SK-N-SH (cell line): ENCODE results near the gene FAM171A2. TPM values are rescaled to one million over a fixed set of nuclear protein-coding genes. Genes with fewer than 3 reads are reported as not detected.

Source experiments
- CTCF ChIA-PET: fragments of 300-600, 350-600 bp; formaldehyde crosslinking; extraction: SDS; loops from one replicate; lab custom pipeline; 2021; lab: Yijun Ruan, JAX
- POLR2A ChIA-PET: fragments of 350-600 bp; sonication (Branson Sonifier 250); formaldehyde crosslinking; extraction: SDS; loops from one replicate; lab custom pipeline; 2020; ENCODE audit warnings: antibody characterized with exemption, inconsistent platforms; lab: Yijun Ruan, JAX
- DNase-seq: peaks from one replicate; pipeline ENCODE4 v3.0.0; 2012
- H2AFZ ChIP-seq: fragments of 200-600 bp; sonication (generic); 2 replicates; pipeline ENCODE4 v1.8.1; 2016; ENCODE audit warnings: antibody characterized with exemption, mild to moderate bottlenecking, low read depth
- H3F3A ChIP-seq: fragments of 200-600 bp; sonication (generic); replicated peaks from 2 replicates; pipeline ENCODE3; 2016; ENCODE audit warnings: antibody characterized with exemption, mild to moderate bottlenecking; ENCODE audit not compliant: insufficient read depth
- H3K27ac ChIP-seq, 2 experiments: fragments of 200-500 bp in 1 of 2; fragments of 200-600 bp in 1 of 2; sonication (Bioruptor generic) in 1 of 2; sonication (generic), shearing (Covaris generic) in 1 of 2; 2 replicates each; pipeline versions ENCODE4 v1.5.1 to v1.6.1; 2014 to 2016; ENCODE audit warnings: low read depth in 2 of 2, inconsistent platforms in 1 of 2, low read length in 1 of 2, mild to moderate bottlenecking in 1 of 2, mixed read lengths in 1 of 2
- H3K27me3 ChIP-seq: fragments of 200-600 bp; sonication (generic), shearing (Covaris generic); 2 replicates; pipeline ENCODE4 v1.6.1; 2016; ENCODE audit warnings: mixed run types; ENCODE audit not compliant: insufficient read depth
- H3K36me3 ChIP-seq, 2 experiments: fragments of 200-500 bp in 1 of 2; fragments of 200-600 bp in 1 of 2; sonication (Bioruptor generic) in 1 of 2; sonication (generic) in 1 of 2; replicated peaks in 1 of 2; 2 replicates each; pipeline versions ENCODE3 to v1.5.1; 2014 to 2016; ENCODE audit warnings: low read length in 1 of 2, mild to moderate bottlenecking in 1 of 2; ENCODE audit not compliant: insufficient read depth in 2 of 2, control insufficient read depth in 1 of 2
- H3K4me1 ChIP-seq, 2 experiments: fragments of 200-500 bp in 1 of 2; fragments of 200-600 bp in 1 of 2; sonication (Bioruptor generic) in 1 of 2; sonication (generic), shearing (Covaris generic) in 1 of 2; 2 replicates each; pipeline versions ENCODE4 v1.5.1 to v1.6.1; 2014 to 2016; ENCODE audit warnings: low read depth in 1 of 2, low read length in 1 of 2, mixed run types in 1 of 2; ENCODE audit not compliant: insufficient read depth in 2 of 2, control insufficient read depth in 1 of 2
- H3K4me2 ChIP-seq: fragments of 200-600 bp; sonication (generic), shearing (Covaris generic); 2 replicates; pipeline ENCODE4 v1.6.1; 2017; ENCODE audit warnings: mixed run types
- H3K4me3 ChIP-seq, 2 experiments: fragments of 200-500 bp in 1 of 2; fragments of 200-600 bp in 1 of 2; sonication (Bioruptor generic) in 1 of 2; sonication (generic), shearing (Covaris generic) in 1 of 2; 2 replicates each; pipeline versions ENCODE4 v1.5.1 to v1.8.1; 2014 to 2016; ENCODE audit warnings: low read depth in 2 of 2, inconsistent platforms in 1 of 2, low read length in 1 of 2, mild to moderate bottlenecking in 1 of 2, mixed read lengths in 1 of 2, moderate library complexity in 1 of 2
- H3K79me2 ChIP-seq: fragments of 200-600 bp; sonication (generic); 2 replicates; pipeline ENCODE4 v1.8.1; 2017; ENCODE audit warnings: mild to moderate bottlenecking; ENCODE audit not compliant: insufficient read depth
- H3K9ac ChIP-seq: fragments of 200-600 bp; sonication (generic); 2 replicates; pipeline ENCODE4 v1.6.1; 2017; ENCODE audit warnings: mixed run types
- H3K9me2 ChIP-seq: fragments of 200-600 bp; sonication (generic); 2 replicates; pipeline ENCODE4 v1.6.1; 2017; ENCODE audit warnings: mixed run types
- H3K9me3 ChIP-seq: fragments of 200-600 bp; sonication (generic); 2 replicates; pipeline ENCODE4 v1.6.1; 2017; ENCODE audit warnings: mixed run types, mild to moderate bottlenecking, moderate library complexity
- H4K20me1 ChIP-seq: fragments of 200-600 bp; sonication (generic); 2 replicates; pipeline ENCODE4 v1.6.1; 2017; ENCODE audit warnings: mild to moderate bottlenecking, mixed run types; ENCODE audit not compliant: insufficient read depth
- ELF1 ChIP-seq: IDR thresholded peaks from 2 replicates; pipeline ENCODE4 v1.4.0; 2012
- GATA2 ChIP-seq: sonication (generic); formaldehyde crosslinking; IDR thresholded peaks from 2 replicates; pipeline ENCODE4 v1.5.0; 2020; ENCODE audit warnings: mild to moderate bottlenecking, missing genetic modification reagents
- NFIC ChIP-seq: IDR thresholded peaks from 2 replicates; pipeline ENCODE4 v1.4.0; 2012; ENCODE audit warnings: borderline replicate concordance
- NRF1 ChIP-seq: IDR thresholded peaks from 2 replicates; pipeline ENCODE4 v1.6.1; 2012; ENCODE audit warnings: low read depth, mild to moderate bottlenecking, low read length
- RCOR1 ChIP-seq: fragments of 150-350 bp; IDR thresholded peaks from 2 replicates; pipeline ENCODE4 v1.6.1; 2017; ENCODE audit warnings: antibody characterized with exemption, low read length
- RFX5 ChIP-seq: IDR thresholded peaks from 2 replicates; pipeline ENCODE4 v1.6.1; 2012; ENCODE audit warnings: mild to moderate bottlenecking, improper control_type of control experiment, low read length
- RXRA ChIP-seq: IDR thresholded peaks from 2 replicates; pipeline ENCODE4 v1.4.0; 2012; ENCODE audit warnings: low read depth, mild to moderate bottlenecking, borderline replicate concordance
- TEAD4 ChIP-seq: IDR thresholded peaks from 2 replicates; pipeline ENCODE4 v1.4.0; 2012; ENCODE audit warnings: mild to moderate bottlenecking, borderline replicate concordance; ENCODE audit not compliant: insufficient read depth
- YY1 ChIP-seq: IDR thresholded peaks from 2 replicates; pipeline ENCODE4 v1.4.0; 2012; ENCODE audit warnings: low read depth, mild to moderate bottlenecking
- WGBS: methylation state at CpG from one replicate; pipeline ENCODE4 v1.1.6; 2017; ENCODE audit warnings: low lambda C conversion rate; 5-methylcytosine and 5-hydroxymethylcytosine counted together
- polyA plus RNA-seq, 3 experiments: library from polyadenylated mRNA; depleted of rRNA; stranded (reverse); fragments of >200 nt; gene quantifications; 2 replicates each; pipeline ENCODE4 v1.2.3, GENCODE V29; 2012
- TF ChIP-seq, protein P1 (sequence below): IDR thresholded peaks from 2 replicates; pipeline ENCODE4 v1.4.0; 2012; ENCODE audit warnings: low read depth, borderline replicate concordance
- TF ChIP-seq, protein P2 (sequence below): IDR thresholded peaks from 2 replicates; pipeline ENCODE4; 2012
- TF ChIP-seq, protein P3 (sequence below): IDR thresholded peaks from 2 replicates; pipeline ENCODE4 v1.6.1; 2012; ENCODE audit warnings: mild to moderate bottlenecking, low read depth, low read length, moderate library complexity
- TF ChIP-seq, protein P4 (sequence below): IDR thresholded peaks from 2 replicates; pipeline ENCODE4 v1.4.0; 2012; ENCODE audit warnings: low read depth, borderline replicate concordance

FAM171A2 gene
- polyA plus RNA-seq, 1 of the 3 experiments (the other 2 are of a cell fraction), result 4.9 TPM

DNA sequence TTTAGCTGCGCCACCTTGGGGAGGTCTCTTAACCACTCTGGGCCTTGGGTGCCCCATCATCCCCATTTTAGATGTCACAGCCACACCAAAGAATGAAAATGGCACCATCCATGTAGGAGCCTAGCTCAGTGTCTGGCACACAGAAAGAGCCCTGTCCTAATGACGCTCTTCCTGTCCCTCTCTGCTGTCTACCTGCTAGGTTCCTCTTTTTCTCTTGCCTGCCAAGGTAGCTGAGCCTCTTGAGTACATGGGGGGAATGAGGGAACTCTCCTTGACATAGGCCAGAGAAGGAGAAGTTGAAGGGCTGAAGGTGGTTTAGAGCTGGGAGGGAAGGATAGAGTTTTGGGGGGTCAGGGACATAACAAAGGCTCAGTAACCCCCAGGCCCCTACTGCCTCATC, 53.5 kb downstream of the FAM171A2 start:
- no peak for DNase-seq
- ChIA-PET POLR2A (interaction anchor here (1.0 to 4.4 kb wide), 4 partner anchors 10 to 111 kb away, joined by 3 to 34 read pairs (median 22); partner anchors contain the start of gene SLC25A39), CTCF (interaction anchor here (1.1 to 5.7 kb wide), 7 partner anchors 14 to 124 kb away, joined by 3 to 37 read pairs (median 6); partner anchors contain the start of genes GRN, SLC25A39 and UBTF)
- Histone ChIP-seq H3F3A (no peaks in the 10 kb centered on the region), H3K9ac (no peak overlapping the region), H3K4me3 (no peak overlapping the region), H3K27ac (no peak overlapping the region), H3K4me2 (no peak overlapping the region), H3K4me1 (peaks cover 0 to 31% of the 10 kb centered on the region in 2 experiments; a peak in 1 of 4 replicates), H2AFZ (no peak overlapping the region), H3K36me3 (no peaks in the 10 kb centered on the region), H3K79me2 (no peaks in the 10 kb centered on the region), H4K20me1 (no peaks in the 10 kb centered on the region), H3K9me2 (no peaks in the 10 kb centered on the region), H3K9me3 (no peaks in the 10 kb centered on the region), H3K27me3 (no peaks in the 10 kb centered on the region)
- WGBS, result 74% methylated on average over 2 of the region's 2 CpGs
- TF ChIP-seq ELF1, result no peak
- TF ChIP-seq RFX5, result no peak
- TF ChIP-seq RCOR1, result no peak
- no peak for TF ChIP-seq TEAD4
- no peak for TF ChIP-seq YY1
- TF ChIP-seq, protein P1, sequence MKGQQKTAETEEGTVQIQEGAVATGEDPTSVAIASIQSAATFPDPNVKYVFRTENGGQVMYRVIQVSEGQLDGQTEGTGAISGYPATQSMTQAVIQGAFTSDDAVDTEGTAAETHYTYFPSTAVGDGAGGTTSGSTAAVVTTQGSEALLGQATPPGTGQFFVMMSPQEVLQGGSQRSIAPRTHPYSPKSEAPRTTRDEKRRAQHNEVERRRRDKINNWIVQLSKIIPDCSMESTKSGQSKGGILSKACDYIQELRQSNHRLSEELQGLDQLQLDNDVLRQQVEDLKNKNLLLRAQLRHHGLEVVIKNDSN, result no peak
- TF ChIP-seq NFIC, result no peak
- no peak for TF ChIP-seq NRF1
- TF ChIP-seq, protein P2, sequence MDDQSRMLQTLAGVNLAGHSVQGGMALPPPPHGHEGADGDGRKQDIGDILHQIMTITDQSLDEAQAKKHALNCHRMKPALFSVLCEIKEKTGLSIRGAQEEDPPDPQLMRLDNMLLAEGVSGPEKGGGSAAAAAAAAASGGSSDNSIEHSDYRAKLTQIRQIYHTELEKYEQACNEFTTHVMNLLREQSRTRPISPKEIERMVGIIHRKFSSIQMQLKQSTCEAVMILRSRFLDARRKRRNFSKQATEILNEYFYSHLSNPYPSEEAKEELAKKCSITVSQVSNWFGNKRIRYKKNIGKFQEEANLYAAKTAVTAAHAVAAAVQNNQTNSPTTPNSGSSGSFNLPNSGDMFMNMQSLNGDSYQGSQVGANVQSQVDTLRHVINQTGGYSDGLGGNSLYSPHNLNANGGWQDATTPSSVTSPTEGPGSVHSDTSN, result no peak
- TF ChIP-seq RXRA, result no peak
- no peak for TF ChIP-seq GATA2 (CRISPR knock-in tag)
- TF ChIP-seq, protein P3, sequence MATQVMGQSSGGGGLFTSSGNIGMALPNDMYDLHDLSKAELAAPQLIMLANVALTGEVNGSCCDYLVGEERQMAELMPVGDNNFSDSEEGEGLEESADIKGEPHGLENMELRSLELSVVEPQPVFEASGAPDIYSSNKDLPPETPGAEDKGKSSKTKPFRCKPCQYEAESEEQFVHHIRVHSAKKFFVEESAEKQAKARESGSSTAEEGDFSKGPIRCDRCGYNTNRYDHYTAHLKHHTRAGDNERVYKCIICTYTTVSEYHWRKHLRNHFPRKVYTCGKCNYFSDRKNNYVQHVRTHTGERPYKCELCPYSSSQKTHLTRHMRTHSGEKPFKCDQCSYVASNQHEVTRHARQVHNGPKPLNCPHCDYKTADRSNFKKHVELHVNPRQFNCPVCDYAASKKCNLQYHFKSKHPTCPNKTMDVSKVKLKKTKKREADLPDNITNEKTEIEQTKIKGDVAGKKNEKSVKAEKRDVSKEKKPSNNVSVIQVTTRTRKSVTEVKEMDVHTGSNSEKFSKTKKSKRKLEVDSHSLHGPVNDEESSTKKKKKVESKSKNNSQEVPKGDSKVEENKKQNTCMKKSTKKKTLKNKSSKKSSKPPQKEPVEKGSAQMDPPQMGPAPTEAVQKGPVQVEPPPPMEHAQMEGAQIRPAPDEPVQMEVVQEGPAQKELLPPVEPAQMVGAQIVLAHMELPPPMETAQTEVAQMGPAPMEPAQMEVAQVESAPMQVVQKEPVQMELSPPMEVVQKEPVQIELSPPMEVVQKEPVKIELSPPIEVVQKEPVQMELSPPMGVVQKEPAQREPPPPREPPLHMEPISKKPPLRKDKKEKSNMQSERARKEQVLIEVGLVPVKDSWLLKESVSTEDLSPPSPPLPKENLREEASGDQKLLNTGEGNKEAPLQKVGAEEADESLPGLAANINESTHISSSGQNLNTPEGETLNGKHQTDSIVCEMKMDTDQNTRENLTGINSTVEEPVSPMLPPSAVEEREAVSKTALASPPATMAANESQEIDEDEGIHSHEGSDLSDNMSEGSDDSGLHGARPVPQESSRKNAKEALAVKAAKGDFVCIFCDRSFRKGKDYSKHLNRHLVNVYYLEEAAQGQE, result no peak
- TF ChIP-seq, protein P4, sequence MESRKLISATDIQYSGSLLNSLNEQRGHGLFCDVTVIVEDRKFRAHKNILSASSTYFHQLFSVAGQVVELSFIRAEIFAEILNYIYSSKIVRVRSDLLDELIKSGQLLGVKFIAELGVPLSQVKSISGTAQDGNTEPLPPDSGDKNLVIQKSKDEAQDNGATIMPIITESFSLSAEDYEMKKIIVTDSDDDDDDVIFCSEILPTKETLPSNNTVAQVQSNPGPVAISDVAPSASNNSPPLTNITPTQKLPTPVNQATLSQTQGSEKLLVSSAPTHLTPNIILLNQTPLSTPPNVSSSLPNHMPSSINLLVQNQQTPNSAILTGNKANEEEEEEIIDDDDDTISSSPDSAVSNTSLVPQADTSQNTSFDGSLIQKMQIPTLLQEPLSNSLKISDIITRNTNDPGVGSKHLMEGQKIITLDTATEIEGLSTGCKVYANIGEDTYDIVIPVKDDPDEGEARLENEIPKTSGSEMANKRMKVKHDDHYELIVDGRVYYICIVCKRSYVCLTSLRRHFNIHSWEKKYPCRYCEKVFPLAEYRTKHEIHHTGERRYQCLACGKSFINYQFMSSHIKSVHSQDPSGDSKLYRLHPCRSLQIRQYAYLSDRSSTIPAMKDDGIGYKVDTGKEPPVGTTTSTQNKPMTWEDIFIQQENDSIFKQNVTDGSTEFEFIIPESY, result no peak
